Central memory CD8-positive, alpha-beta T cell (primary cell): ENCODE measurements around the gene MS4A6E.
A peak's percentile ranks its signal among the peaks of the same experiment; 100 is the strongest.
"Not testable (repeated sequence)": the region's sequence is repeated elsewhere in the genome, so short reads cannot be mapped to it uniquely, and the experiment has no call there.

Experiments
- ATAC-seq: fragments of 150-1000 bp; cut with Tn5 transposase; replicated peaks from 2 replicates; pipeline ENCODE4 v1.10.0; 2022; ENCODE audit warnings: mild to moderate bottlenecking, moderate FRiP score, moderate number of reproducible peaks; ENCODE audit not compliant: poor library complexity, severe bottlenecking; ENCODE audit errors: extremely low read depth
- DNase-seq, 2 donors: peaks; one replicate each; pipeline ENCODE4 v3.0.0; 2021; ENCODE audit warnings: low spot score in 2 of 2
- H3K27ac Mint-ChIP-seq: one replicate; pipeline ENCODE4 v1.8.0; 2022; ENCODE audit warnings: low read depth, mild to moderate bottlenecking, moderate library complexity, mixed read lengths
- H3K27me3 Mint-ChIP-seq: one replicate; pipeline ENCODE4 v1.8.0; 2022; ENCODE audit warnings: mixed read lengths
- H3K36me3 Mint-ChIP-seq: one replicate; pipeline ENCODE4 v1.8.0; 2022; ENCODE audit warnings: mild to moderate bottlenecking, moderate library complexity, mixed read lengths; ENCODE audit not compliant: insufficient read depth
- H3K4me1 Mint-ChIP-seq: one replicate; pipeline ENCODE4 v1.8.0; 2022; ENCODE audit warnings: mixed read lengths
- H3K4me3 Mint-ChIP-seq: one replicate; pipeline ENCODE4 v1.8.0; 2022; ENCODE audit warnings: mild to moderate bottlenecking, moderate library complexity, mixed read lengths
- H3K9me3 Mint-ChIP-seq: one replicate; pipeline ENCODE4 v1.8.0; 2022; ENCODE audit warnings: mixed read lengths

Gene MS4A6E

DNA sequence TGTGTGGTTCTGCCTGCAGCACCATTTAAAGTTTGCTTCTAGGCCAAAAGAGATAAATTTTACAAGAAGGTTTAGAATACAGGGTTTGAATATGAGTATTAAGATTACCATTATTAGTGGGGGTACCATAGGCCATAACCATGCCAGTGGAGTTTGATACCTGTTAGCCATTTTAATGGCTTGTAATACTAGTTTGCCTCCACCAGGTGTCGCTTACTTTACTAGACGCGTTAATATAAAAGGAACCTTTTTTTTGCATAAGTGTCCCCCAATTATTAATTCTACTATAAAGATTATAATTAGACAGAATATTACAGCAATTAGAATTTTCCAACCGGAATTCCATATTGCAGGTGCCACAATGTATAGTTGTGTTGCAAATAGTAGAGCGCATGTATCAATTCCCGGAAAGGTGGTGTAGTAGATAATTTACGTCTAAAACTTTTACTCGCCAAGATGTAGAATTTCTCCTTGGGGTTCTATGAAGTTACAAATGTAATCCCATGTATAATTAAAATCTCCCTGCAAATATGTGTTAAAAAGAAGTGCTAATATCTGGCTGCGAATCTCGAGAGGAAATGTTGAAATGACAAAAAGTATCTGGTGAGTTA, 16.1 kb downstream of the MS4A6E start:
- H3K4me3 Mint-ChIP-seq, result no peak overlapping the region
- peaks cover 54% of the 10 kb centered on the region for H3K27me3 Mint-ChIP-seq
- H3K9me3 Mint-ChIP-seq, result no peaks in the 10 kb centered on the region
- no peaks in the 10 kb centered on the region for H3K4me1 Mint-ChIP-seq
- peaks cover 2% of the 10 kb centered on the region for H3K36me3 Mint-ChIP-seq
- ATAC-seq, result no peak
- DNase-seq, result no peak
- no peak overlapping the region for H3K27ac Mint-ChIP-seq

DNA sequence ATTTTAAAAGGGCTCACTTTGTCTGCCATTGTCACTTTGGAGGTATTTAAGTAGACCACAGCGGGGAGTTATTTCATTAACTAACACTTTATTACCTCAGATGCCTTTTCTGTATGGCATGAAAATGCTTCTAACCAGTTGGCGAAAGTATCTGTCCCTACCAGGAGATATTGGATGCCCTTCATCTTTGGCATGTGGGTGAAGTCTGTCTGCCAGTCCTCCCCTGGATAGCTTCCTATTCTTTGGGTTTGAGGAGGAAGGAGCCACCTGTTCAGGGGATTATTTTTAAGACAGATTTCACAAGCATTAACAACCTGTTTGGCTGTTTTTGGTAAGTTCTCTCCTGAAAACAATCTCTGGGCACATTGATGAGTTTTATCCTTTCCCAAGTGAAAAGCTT, 17.1 kb downstream of the MS4A6E start:
- DNase-seq (no peak), ATAC-seq (no peak)
- Mint-ChIP-seq H3K4me3 (no peak overlapping the region), H3K27ac (no peak overlapping the region), H3K4me1 (no peaks in the 10 kb centered on the region), H3K27me3 (peaks cover 51% of the 10 kb centered on the region), H3K36me3 (peaks cover 2% of the 10 kb centered on the region), H3K9me3 (no peaks in the 10 kb centered on the region)

DNA sequence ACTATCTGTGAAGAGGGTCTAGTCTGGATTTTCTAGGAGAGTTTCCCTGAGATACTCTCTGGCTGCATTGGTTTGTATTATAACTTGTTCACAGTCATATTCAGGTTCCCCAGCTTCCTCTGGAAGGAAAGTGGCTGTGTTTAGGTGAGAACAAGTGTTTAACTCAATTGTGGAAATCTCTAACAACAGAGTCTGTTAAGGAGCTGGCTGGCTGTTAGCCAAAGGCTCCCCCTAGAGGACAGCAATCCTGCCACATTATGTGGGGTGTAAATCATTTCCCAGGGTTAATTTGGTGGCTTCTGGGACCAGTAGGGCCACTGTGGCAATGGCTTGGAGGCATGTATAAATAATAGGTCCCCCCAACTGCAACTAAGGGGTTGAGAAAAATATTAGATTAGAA, 18.4 kb downstream of the MS4A6E start:
- Mint-ChIP-seq H3K4me1 (no peaks in the 10 kb centered on the region), H3K27me3 (peaks cover 51% of the 10 kb centered on the region), H3K36me3 (no peaks in the 10 kb centered on the region), H3K27ac (no peak overlapping the region), H3K4me3 (no peak overlapping the region), H3K9me3 (no peaks in the 10 kb centered on the region)
- no peak for DNase-seq
- no peak for ATAC-seq

DNA sequence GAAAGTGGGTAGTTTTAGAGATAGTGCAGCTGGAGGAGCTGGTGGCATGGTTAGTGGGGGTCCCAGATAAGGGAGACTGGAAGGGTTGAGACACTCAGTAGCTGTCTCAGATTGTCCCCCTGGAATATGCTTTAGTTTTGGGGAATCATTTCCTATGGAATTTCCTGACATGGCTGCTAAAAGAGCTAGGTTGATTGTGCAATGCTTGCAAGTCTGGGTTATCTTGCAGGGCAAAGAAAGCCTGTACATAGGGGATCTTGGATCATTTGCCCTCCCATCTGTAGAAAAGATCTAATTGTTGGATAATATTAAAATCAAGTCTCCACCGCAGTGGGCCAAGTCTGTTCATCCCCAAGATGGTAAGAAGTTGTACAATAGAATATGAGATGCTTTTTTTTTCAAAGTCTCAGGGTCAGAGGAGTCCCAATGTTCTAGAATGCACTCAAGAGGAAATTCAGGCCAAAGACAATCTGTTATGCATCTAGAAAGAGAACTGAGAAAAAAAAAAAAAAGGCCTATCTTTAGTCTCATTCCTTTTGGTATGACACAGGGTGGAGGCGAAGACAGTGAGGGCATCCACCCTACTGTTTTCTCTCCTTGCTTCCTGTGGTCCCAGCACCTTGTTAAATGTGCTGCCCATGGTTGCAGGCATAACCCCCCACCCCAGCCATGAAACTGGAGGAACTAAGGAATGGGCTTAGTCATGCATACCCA, 20.2 kb downstream of the MS4A6E start:
- ATAC-seq (no peak), DNase-seq (no peak)
- Mint-ChIP-seq H3K4me3 (no peak overlapping the region), H3K4me1 (no peaks in the 10 kb centered on the region), H3K27me3 (peaks cover 40% of the 10 kb centered on the region), H3K36me3 (no peaks in the 10 kb centered on the region), H3K9me3 (no peaks in the 10 kb centered on the region), H3K27ac (no peak overlapping the region)

DNA sequence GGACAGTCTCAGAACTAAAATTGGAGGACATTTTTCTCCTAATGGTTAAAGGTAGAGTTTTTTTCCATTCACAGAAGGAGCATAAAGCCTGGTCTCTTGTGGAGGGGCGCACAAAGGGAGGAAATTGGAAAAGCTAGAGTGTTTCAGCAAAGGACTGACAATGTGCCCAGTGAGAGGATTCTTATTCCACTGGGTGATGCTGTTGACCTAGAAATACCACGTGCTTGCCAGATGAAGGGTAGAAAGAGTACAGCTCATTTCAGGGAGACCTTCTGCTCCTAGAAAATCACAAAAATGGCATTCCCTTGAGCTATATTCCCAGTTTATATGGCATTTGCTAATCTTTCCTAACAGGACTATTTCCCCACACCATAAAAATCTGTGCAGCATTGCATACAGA, 21.1 kb downstream of the MS4A6E start:
- Mint-ChIP-seq H3K9me3 (no peaks in the 10 kb centered on the region), H3K27ac (no peak overlapping the region), H3K36me3 (no peaks in the 10 kb centered on the region), H3K27me3 (peaks cover 38% of the 10 kb centered on the region), H3K4me1 (no peaks in the 10 kb centered on the region), H3K4me3 (no peak overlapping the region)
- ATAC-seq, result no peak
- no peak for DNase-seq

DNA sequence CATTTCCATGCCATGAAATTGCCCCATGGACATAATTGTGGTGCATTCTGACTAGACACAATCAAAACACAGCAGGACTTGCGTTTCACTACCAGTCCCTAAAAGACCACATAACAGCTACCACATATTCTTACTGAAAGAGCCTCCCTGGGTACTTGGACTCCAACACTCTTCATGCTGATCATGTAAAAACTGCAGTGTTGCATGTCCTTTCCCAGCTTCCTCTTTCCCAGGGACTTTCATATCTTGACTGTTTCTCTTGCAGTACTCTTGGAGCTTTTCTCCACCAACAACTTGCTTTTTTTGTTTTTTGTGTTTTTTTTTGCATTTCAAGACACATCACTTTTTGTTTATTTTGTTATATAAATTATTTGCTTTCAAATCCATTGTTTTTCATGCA, 22.9 kb downstream of the MS4A6E start:
- Mint-ChIP-seq H3K9me3 (no peaks in the 10 kb centered on the region), H3K36me3 (no peaks in the 10 kb centered on the region), H3K27me3 (peaks cover 44% of the 10 kb centered on the region), H3K27ac (no peak overlapping the region), H3K4me1 (no peaks in the 10 kb centered on the region), H3K4me3 (no peak overlapping the region)
- ATAC-seq (no peak), DNase-seq (no peak)

DNA sequence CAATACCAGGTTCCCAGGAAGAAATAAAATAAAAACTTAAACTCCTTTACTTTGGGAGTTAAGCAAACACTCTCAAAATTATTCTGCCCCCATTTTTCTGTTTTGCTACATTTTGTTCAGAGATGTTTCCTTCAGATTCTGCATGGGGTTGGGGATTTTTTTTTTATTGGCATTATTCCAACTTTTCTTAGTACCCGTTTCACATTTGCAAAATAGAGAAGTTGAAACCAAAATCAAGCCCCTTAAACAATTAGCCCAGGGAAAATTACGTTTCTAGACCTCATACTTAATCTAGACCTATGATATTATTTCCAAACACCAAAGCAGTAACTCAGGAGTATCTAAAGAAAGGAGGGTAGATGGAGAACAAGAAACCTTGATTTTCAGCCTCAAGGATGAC, 30.7 kb downstream of the MS4A6E start:
- no peak overlapping the region for H3K27ac Mint-ChIP-seq
- no peak overlapping the region for H3K4me3 Mint-ChIP-seq
- H3K27me3 Mint-ChIP-seq, result peaks cover 28% of the 10 kb centered on the region
- no peak for DNase-seq
- ATAC-seq, result no peak
- H3K9me3 Mint-ChIP-seq, result no peaks in the 10 kb centered on the region
- H3K4me1 Mint-ChIP-seq, result no peaks in the 10 kb centered on the region
- no peaks in the 10 kb centered on the region for H3K36me3 Mint-ChIP-seq

DNA sequence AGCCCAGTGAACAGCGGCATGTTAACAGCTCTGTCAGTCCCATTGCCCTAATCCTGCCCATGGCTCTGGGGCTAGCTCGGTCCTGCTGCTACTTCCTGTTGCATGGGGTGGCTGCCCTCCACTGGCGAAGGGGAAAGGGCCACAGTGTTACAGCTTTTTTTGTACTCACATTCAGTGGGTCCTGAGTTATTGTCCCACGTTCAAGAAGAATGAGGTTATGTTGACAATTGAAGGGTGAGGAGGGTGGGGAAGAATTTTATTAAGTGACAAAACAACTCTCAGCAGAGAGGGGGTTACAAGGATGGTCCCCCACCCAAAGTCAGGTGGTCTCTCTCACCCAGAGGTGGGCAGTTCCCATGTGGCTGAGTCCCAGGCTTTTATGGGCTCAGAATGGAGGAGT, 33.6 kb downstream of the MS4A6E start:
- no peak overlapping the region for H3K27ac Mint-ChIP-seq
- H3K27me3 Mint-ChIP-seq, result peaks cover 40% of the 10 kb centered on the region
- no peaks in the 10 kb centered on the region for H3K4me1 Mint-ChIP-seq
- H3K36me3 Mint-ChIP-seq, result no peaks in the 10 kb centered on the region
- DNase-seq (no peak), ATAC-seq (no peak)
- H3K4me3 Mint-ChIP-seq, result no peak overlapping the region
- no peaks in the 10 kb centered on the region for H3K9me3 Mint-ChIP-seq

DNA sequence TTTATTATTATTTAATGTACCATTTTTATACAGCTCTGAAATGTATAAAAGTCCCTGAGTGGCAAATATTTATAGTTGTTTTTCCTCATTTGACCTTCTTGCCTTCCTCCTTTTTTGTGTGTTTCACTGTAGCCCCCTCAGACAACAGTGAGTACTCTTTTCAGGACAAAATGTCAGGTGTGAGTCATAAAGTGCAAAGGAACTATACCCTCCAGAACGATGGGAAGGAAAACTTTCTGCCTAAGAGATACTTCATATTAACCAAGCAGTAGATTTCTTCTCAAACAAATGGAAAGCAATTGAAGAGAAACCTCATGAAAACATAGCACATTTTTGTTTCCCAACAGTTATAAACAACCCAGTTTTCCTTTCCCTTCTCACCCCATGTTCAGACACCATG, 35.2 kb downstream of the MS4A6E start:
- Mint-ChIP-seq H3K4me3 (no peak overlapping the region), H3K4me1 (no peaks in the 10 kb centered on the region), H3K36me3 (no peaks in the 10 kb centered on the region), H3K9me3 (no peaks in the 10 kb centered on the region), H3K27ac (no peak overlapping the region), H3K27me3 (peaks cover 29% of the 10 kb centered on the region)
- ATAC-seq, result no peak
- DNase-seq, result no peak

DNA sequence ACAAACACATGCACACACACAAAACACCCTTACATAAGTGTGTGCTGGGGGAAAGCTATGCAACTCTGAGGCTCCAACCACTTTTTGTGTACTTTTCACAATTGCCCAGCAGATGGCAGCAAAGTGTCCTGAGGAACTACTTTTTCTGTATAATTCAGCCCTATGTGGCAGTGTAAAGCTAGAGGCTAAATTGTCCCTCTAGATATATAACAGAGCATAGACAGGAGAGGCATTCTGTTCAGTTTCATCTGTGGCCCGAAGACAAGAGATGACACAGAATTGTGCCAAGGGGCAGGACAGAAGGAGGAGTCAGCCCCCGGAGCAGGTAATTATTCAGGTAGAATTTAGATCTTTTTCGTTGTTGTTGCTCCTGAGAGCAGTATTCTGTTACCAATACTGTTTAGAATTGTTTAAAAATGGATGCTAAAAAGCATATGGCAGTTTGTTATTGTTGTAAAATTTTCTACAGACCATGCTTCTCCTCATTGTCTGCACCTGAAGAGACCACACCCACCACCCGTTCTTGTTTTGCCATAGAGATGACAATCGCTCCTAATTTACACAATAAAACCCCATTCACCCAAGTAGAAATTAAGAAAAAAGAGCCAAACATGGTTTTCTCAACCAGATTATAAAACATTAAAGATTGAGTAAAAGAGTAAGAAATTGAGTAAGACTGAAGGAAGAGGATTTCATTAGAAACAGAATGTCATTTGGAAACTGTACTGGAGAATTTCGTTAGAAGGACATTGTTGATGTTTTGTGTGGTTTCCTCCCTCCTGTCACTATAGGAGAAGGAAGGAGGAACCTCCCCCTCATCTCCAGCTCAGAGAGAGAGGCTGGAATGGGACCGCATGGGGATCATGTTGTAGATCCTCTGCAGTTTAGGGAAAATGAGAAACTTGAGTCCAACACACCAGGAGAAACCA, 36.8 kb downstream of the MS4A6E start:
- no peak overlapping the region for H3K4me3 Mint-ChIP-seq
- ATAC-seq (peak; percentile 40), DNase-seq (peak; percentile 42 to 45)
- H3K27ac Mint-ChIP-seq, result no peak overlapping the region
- peaks cover 39% of the 10 kb centered on the region for H3K27me3 Mint-ChIP-seq
- H3K9me3 Mint-ChIP-seq, result no peaks in the 10 kb centered on the region
- no peaks in the 10 kb centered on the region for H3K36me3 Mint-ChIP-seq
- H3K4me1 Mint-ChIP-seq, result no peaks in the 10 kb centered on the region

DNA sequence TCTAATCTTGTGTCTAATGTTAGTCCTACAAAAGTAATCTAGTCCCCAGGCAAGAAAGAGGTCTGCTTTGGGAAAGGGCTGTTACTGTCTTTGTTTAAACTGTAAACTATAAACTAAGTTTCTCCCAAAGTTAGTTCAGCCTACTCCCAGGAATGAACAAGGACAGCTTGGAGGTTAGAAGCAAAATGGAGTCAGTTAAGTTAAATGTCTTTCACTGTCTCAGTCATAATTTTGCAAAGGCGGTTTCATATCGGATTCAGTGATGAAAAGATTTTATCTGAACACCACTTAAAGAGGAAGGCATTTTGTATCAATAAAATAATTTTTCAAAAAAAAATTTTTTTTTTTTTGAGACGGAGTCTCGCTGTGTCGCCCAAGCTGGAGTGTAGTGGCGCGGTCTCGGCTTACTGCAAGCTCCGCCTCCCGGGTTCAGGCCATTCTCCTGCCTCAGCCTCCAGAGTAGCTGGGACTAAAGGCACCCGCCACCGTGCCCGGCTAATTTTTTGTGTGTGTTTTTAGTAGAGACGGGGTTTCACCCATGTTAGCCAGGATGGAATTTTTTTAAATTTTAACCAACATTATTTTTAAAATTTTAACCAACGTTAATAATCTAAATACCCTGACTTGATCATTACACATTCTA, 39.3 kb downstream of the MS4A6E start:
- H3K4me3 Mint-ChIP-seq, H3K36me3 Mint-ChIP-seq, DNase-seq, ATAC-seq, H3K4me1 Mint-ChIP-seq, H3K27ac Mint-ChIP-seq, H3K9me3 Mint-ChIP-seq: not testable (repeated sequence)
- peaks cover 61% of the 10 kb centered on the region for H3K27me3 Mint-ChIP-seq

DNA sequence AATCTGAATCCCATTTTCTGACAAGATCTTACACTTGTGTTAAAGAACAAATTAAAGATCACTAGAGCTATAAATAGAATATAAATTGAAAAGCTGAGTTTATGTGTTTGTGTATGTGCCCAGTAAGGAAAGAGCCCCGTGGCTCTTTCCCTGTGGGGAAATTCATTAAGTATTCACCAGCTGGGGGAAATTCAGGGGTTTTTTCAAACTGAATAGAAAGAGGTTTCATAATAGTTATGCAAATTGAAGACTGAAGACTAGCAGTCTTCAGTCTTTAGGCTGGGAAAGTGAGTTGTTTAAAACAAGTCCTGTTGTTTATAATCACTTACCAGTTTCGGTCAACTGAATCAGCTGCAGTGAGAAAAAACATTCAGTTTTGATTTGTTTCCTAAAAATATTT, 40.0 kb downstream of the MS4A6E start:
- H3K4me1 Mint-ChIP-seq, result no peaks in the 10 kb centered on the region
- H3K4me3 Mint-ChIP-seq, result no peak overlapping the region
- H3K27me3 Mint-ChIP-seq, result peaks cover 67% of the 10 kb centered on the region
- DNase-seq, result no peak
- H3K36me3 Mint-ChIP-seq, result peaks cover 2% of the 10 kb centered on the region
- H3K9me3 Mint-ChIP-seq, result no peaks in the 10 kb centered on the region
- no peak overlapping the region for H3K27ac Mint-ChIP-seq
- no peak for ATAC-seq
